HCT116 (cell line): ENCODE measurements around the gene KCNK6. TPM values are rescaled to one million over a fixed set of nuclear protein-coding genes. Genes with fewer than 3 reads are reported as not detected.
A peak's percentile ranks its signal among the peaks of the same experiment; 100 is the strongest.

Source experiments
- ATAC-seq: fragments of 200-7000 bp; cut with Tn5 transposase; 2 replicates; pipeline ENCODE4 v1.9.1; 2020; ENCODE audit warnings: mild to moderate bottlenecking, moderate library complexity
- BruUV-seq: library from RNA; stranded (reverse); fragments of 400-500 nt; replicated peaks from 2 replicates; lab custom pipeline; 2021; lab: Mats Ljungman, UMichigan
- CTCF ChIA-PET: fragments of 300-600 bp; sonication (Branson Sonifier 250); formaldehyde crosslinking; loops from one replicate; lab custom pipeline; 2021; ENCODE audit warnings: antibody characterized with exemption; lab: Charles Lee
- POLR2A ChIA-PET: fragments of 300-600, 350-600 bp; sonication (Branson Sonifier 250); formaldehyde crosslinking; loops from one replicate; lab custom pipeline; 2021; ENCODE audit warnings: antibody characterized with exemption; lab: Charles Lee
- RAD21 ChIA-PET, 2 experiments: fragments of 300-600 bp; sonication (Branson Sonifier 250); formaldehyde crosslinking; loops; one replicate each; lab custom pipeline; 2023; ENCODE audit warnings: low total read pairs in 2 of 2; ENCODE audit not compliant: uncharacterized antibody in 2 of 2, unreplicated experiment in 2 of 2, low non-redundant PET in 1 of 2; lab: Charles Lee
- DNase-seq: peaks from one replicate; pipeline ENCODE4 v3.0.0-alpha.2; 2010; ENCODE audit warnings: low read depth, low spot score
- H2AFZ ChIP-seq: fragments of 200-600 bp; shearing (Covaris generic), sonication (generic); 2 replicates; pipeline ENCODE4 v1.6.1; 2017; ENCODE audit warnings: low read depth, mixed run types, mixed read lengths, antibody characterized with exemption, low read length; ENCODE audit not compliant: poor library complexity, severe bottlenecking
- H3K27ac ChIP-seq: 2 replicates; pipeline ENCODE4 v1.5.1; 2012; ENCODE audit warnings: low read depth, low read length
- H3K27me3 ChIP-seq: fragments of 200-600 bp; sonication (generic); 2 replicates; pipeline ENCODE4 v1.6.1; 2016; ENCODE audit warnings: mixed run types, low read length, mixed read lengths; ENCODE audit not compliant: insufficient read depth
- H3K36me3 ChIP-seq, 2 experiments: fragments of 200-500 bp in 1 of 2; fragments of 200-600 bp in 1 of 2; sonication (Bioruptor generic) in 1 of 2; sonication (generic) in 1 of 2; 2 replicates each; pipeline versions ENCODE4 v1.5.1 to v1.6.1; 2014 to 2016; ENCODE audit warnings: low read length in 2 of 2, inconsistent platforms in 1 of 2, mixed read lengths in 1 of 2, mixed run types in 1 of 2; ENCODE audit not compliant: insufficient read depth in 2 of 2, control insufficient read depth in 1 of 2
- H3K4me1 ChIP-seq, 2 experiments: fragments of 200-600 bp in 1 of 2; sonication (generic) in 1 of 2; 2 replicates each; pipeline versions ENCODE4 v1.5.1 to v1.6.1; 2012 to 2017; ENCODE audit warnings: low read length in 2 of 2, inconsistent platforms in 1 of 2, mild to moderate bottlenecking in 1 of 2, mixed read lengths in 1 of 2, mixed run types in 1 of 2, moderate library complexity in 1 of 2; ENCODE audit not compliant: insufficient read depth in 2 of 2, control insufficient read depth in 1 of 2
- H3K4me2 ChIP-seq: fragments of 200-600 bp; sonication (generic); 2 replicates; pipeline ENCODE4 v1.6.1; 2017; ENCODE audit warnings: mixed run types, low read length, mixed read lengths
- H3K4me3 ChIP-seq, 2 experiments: fragments of 200-600 bp in 1 of 2; sonication (generic) in 1 of 2; replicated peaks in 1 of 2; 2 replicates each; pipeline ENCODE4 v1.5.1; 2011 to 2016; ENCODE audit warnings: low read length in 2 of 2, control low read depth in 1 of 2, low read depth in 1 of 2, mild to moderate bottlenecking in 1 of 2, mixed read lengths in 1 of 2, mixed run types in 1 of 2
- H3K79me2 ChIP-seq: fragments of 200-600 bp; sonication (generic); 2 replicates; pipeline ENCODE4 v1.6.1; 2017; ENCODE audit warnings: mild to moderate bottlenecking, mixed run types, low read length, moderate library complexity, mixed read lengths; ENCODE audit not compliant: insufficient read depth
- H3K9ac ChIP-seq: fragments of 200-600 bp; sonication (generic); 2 replicates; pipeline ENCODE4 v1.6.1; 2016; ENCODE audit warnings: low read length, mixed read lengths
- H3K9me2 ChIP-seq: fragments of 200-600 bp; sonication (generic), shearing (Covaris generic); 2 replicates; pipeline ENCODE4 v1.6.1; 2017; ENCODE audit warnings: mixed run types, mild to moderate bottlenecking, moderate library complexity; ENCODE audit not compliant: insufficient read depth
- H3K9me3 ChIP-seq, 2 experiments: fragments of 200-500 bp in 1 of 2; fragments of 200-600 bp in 1 of 2; sonication (Bioruptor generic) in 1 of 2; sonication (generic) in 1 of 2; 2 replicates each; pipeline ENCODE4 v1.6.1; 2014 to 2017; ENCODE audit warnings: low read length in 2 of 2, mixed read lengths in 2 of 2, inconsistent platforms in 1 of 2, low read depth in 1 of 2, mild to moderate bottlenecking in 1 of 2, mixed run types in 1 of 2, moderate library complexity in 1 of 2; ENCODE audit not compliant: control insufficient read depth in 1 of 2, insufficient read depth in 1 of 2
- H4K20me1 ChIP-seq: fragments of 200-600 bp; sonication (generic), shearing (Covaris generic); 2 replicates; pipeline ENCODE4 v1.6.1; 2017; ENCODE audit warnings: mixed run types, mild to moderate bottlenecking, moderate library complexity; ENCODE audit not compliant: insufficient read depth
- EGR1 ChIP-seq: IDR thresholded peaks from 2 replicates; pipeline ENCODE4 v1.6.1; 2012; ENCODE audit warnings: low read depth
- EZH2 ChIP-seq: fragments of 200-600 bp; sonication (generic); IDR thresholded peaks from 2 replicates; pipeline ENCODE4 v1.6.1; 2017; ENCODE audit warnings: antibody characterized with exemption, mixed run types
- EZH2phosphoT487 ChIP-seq: fragments of 200-600 bp; IDR thresholded peaks from 2 replicates; pipeline ENCODE4 v1.6.1; 2018; ENCODE audit warnings: antibody characterized with exemption, borderline replicate concordance
- FOSL1 ChIP-seq: IDR thresholded peaks from 2 replicates; pipeline ENCODE4 v1.6.1; 2012; ENCODE audit warnings: low read depth
- POLR2A ChIP-seq: IDR thresholded peaks from 2 replicates; pipeline ENCODE4 v1.7.0; 2011; ENCODE audit warnings: borderline replicate concordance; ENCODE audit not compliant: insufficient read depth, insufficient read length; ENCODE audit errors: extremely low read depth
- POLR2AphosphoS5 ChIP-seq: IDR thresholded peaks from 2 replicates; pipeline ENCODE4 v1.6.1; 2011; ENCODE audit warnings: mild to moderate bottlenecking, low read depth, low read length, moderate library complexity
- RAD21 ChIP-seq: IDR thresholded peaks from 2 replicates; pipeline ENCODE4 v1.6.1; 2012; ENCODE audit warnings: low read depth, mild to moderate bottlenecking
- SIN3A ChIP-seq: IDR thresholded peaks from 2 replicates; pipeline ENCODE4 v1.6.1; 2012; ENCODE audit warnings: low read depth
- SP1 ChIP-seq: IDR thresholded peaks from 2 replicates; pipeline ENCODE4 v1.6.1; 2012; ENCODE audit warnings: low read depth
- SRF ChIP-seq: IDR thresholded peaks from 2 replicates; pipeline ENCODE4 v1.6.1; 2012; ENCODE audit warnings: low read depth
- TCF7L2 ChIP-seq: IDR thresholded peaks from 2 replicates; pipeline ENCODE4 v1.7.0; 2011; ENCODE audit warnings: borderline replicate concordance, inconsistent platforms; ENCODE audit not compliant: insufficient read depth, insufficient read length; ENCODE audit errors: extremely low read depth
- YY1 ChIP-seq: IDR thresholded peaks from 2 replicates; pipeline ENCODE4 v1.6.1; 2011; ENCODE audit warnings: low read length, low read depth, moderate library complexity, mild to moderate bottlenecking; ENCODE audit not compliant: insufficient replicate concordance; ENCODE audit errors: extremely low read depth
- ZFX ChIP-seq: fragments of 450-650 bp; IDR thresholded peaks from 2 replicates; pipeline ENCODE4 v1.6.1; 2017
- ZNF274 ChIP-seq: fragments of 200-500 bp; sonication (Bioruptor generic); IDR thresholded peaks from 2 replicates; pipeline ENCODE4 v1.6.1; 2014; ENCODE audit warnings: mild to moderate bottlenecking, low read depth, low read length, inconsistent platforms
- intact Hi-C: fragments of 100-400 bp; cut with micrococcal nuclease; formaldehyde crosslinking; loops from 2 replicates; pipeline ENCODE4 v1.10.0; 2022
- total RNA-seq: library from RNA; stranded (reverse); gene quantifications from one replicate; pipeline ENCODE4 v1.2.1, GENCODE V29; 2021; ENCODE audit not compliant: unreplicated experiment
- TF ChIP-seq, protein P1 (sequence below): IDR thresholded peaks from 2 replicates; pipeline ENCODE4 v1.6.1; 2011; ENCODE audit warnings: mild to moderate bottlenecking, low read length, moderate library complexity; ENCODE audit not compliant: insufficient replicate concordance; ENCODE audit errors: extremely low read depth
- TF ChIP-seq, protein P2 (sequence below): IDR thresholded peaks from 2 replicates; pipeline ENCODE4 v1.6.1; 2012; ENCODE audit warnings: low read depth
- TF ChIP-seq, protein P3 (sequence below): IDR thresholded peaks from 2 replicates; pipeline ENCODE4 v1.6.1; 2012
- TF ChIP-seq, protein P4 (sequence below): IDR thresholded peaks from 2 replicates; pipeline ENCODE4 v1.6.1; 2012

KCNK6 gene
- total RNA-seq, 1 experiment from 2014 or later: 11.0 TPM

DNA sequence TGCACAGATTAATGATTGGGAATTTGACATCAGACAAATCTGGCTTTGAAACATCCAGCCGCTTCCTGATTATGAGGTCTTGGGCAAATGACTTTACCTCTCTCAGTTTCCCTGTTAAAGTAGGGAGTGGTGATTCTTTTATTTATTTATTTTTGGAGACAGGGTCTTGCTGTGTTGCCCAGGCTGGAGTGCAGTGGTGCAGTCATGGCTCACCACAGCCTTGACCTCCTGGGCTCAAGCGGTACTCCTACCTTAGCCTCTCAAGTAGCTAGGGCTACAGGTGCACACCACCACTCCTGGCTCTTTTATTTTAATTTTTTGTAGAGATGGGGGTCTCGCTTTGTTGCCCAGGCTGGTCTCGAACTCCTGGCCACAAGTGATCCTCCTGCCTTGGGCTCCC is 57.4 kb downstream of the KCNK6 start:
- H3K4me2 ChIP-seq: no peak overlapping the region
- peak overlapping the region; percentile 10; the same call in 1 of the 2 replicates for H3K27ac ChIP-seq
- H4K20me1 ChIP-seq: no peaks in the 10 kb centered on the region
- H3K4me3 ChIP-seq: no peak overlapping the region
- BruUV-seq: no TSS peak
- no peaks in the 10 kb centered on the region for H3K9me3 ChIP-seq
- ChIA-PET RAD21 (no interaction called here), CTCF (no interaction called here), POLR2A (interaction anchor here (5.6 kb wide), 1 partner anchor 11 kb away, joined by 44 read pairs; the partner anchor contains the start of genes GGN and SPRED3)
- intact Hi-C loops: no loop called here
- H3K79me2 ChIP-seq: peaks cover 56% of the 10 kb centered on the region
- H3K4me1 ChIP-seq: peaks cover 11 to 23% of the 10 kb centered on the region in 2 experiments
- no peaks in the 10 kb centered on the region for H3K27me3 ChIP-seq
- TF ChIP-seq EZH2 (no peak), ZFX (no peak), TCF7L2 (no peak), POLR2A (no peak), POLR2AphosphoS5 (no peak), ZNF274 (no peak), RAD21 (no peak), SP1 (no peak), YY1 (no peak), SRF (no peak), FOSL1 (no peak), EZH2phosphoT487 (no peak), SIN3A (no peak), EGR1 (no peak)
- TF ChIP-seq, protein P1, sequence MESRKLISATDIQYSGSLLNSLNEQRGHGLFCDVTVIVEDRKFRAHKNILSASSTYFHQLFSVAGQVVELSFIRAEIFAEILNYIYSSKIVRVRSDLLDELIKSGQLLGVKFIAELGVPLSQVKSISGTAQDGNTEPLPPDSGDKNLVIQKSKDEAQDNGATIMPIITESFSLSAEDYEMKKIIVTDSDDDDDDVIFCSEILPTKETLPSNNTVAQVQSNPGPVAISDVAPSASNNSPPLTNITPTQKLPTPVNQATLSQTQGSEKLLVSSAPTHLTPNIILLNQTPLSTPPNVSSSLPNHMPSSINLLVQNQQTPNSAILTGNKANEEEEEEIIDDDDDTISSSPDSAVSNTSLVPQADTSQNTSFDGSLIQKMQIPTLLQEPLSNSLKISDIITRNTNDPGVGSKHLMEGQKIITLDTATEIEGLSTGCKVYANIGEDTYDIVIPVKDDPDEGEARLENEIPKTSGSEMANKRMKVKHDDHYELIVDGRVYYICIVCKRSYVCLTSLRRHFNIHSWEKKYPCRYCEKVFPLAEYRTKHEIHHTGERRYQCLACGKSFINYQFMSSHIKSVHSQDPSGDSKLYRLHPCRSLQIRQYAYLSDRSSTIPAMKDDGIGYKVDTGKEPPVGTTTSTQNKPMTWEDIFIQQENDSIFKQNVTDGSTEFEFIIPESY: no peak
- TF ChIP-seq, protein P2, sequence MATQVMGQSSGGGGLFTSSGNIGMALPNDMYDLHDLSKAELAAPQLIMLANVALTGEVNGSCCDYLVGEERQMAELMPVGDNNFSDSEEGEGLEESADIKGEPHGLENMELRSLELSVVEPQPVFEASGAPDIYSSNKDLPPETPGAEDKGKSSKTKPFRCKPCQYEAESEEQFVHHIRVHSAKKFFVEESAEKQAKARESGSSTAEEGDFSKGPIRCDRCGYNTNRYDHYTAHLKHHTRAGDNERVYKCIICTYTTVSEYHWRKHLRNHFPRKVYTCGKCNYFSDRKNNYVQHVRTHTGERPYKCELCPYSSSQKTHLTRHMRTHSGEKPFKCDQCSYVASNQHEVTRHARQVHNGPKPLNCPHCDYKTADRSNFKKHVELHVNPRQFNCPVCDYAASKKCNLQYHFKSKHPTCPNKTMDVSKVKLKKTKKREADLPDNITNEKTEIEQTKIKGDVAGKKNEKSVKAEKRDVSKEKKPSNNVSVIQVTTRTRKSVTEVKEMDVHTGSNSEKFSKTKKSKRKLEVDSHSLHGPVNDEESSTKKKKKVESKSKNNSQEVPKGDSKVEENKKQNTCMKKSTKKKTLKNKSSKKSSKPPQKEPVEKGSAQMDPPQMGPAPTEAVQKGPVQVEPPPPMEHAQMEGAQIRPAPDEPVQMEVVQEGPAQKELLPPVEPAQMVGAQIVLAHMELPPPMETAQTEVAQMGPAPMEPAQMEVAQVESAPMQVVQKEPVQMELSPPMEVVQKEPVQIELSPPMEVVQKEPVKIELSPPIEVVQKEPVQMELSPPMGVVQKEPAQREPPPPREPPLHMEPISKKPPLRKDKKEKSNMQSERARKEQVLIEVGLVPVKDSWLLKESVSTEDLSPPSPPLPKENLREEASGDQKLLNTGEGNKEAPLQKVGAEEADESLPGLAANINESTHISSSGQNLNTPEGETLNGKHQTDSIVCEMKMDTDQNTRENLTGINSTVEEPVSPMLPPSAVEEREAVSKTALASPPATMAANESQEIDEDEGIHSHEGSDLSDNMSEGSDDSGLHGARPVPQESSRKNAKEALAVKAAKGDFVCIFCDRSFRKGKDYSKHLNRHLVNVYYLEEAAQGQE: no peak
- TF ChIP-seq, protein P3, sequence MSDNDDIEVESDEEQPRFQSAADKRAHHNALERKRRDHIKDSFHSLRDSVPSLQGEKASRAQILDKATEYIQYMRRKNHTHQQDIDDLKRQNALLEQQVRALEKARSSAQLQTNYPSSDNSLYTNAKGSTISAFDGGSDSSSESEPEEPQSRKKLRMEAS: no peak
- TF ChIP-seq, protein P4, sequence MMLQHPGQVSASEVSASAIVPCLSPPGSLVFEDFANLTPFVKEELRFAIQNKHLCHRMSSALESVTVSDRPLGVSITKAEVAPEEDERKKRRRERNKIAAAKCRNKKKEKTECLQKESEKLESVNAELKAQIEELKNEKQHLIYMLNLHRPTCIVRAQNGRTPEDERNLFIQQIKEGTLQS: no peak
- no peak overlapping the region for H2AFZ ChIP-seq
- DNase-seq: no peak
- H3K9me2 ChIP-seq: no peaks in the 10 kb centered on the region
- H3K36me3 ChIP-seq: peaks cover 35 to 36% of the 10 kb centered on the region in 2 experiments
- no peak for ATAC-seq
- H3K9ac ChIP-seq: no peak overlapping the region
